ENCODE results near the gene DPEP2.
A peak's percentile ranks its signal among the peaks of the same experiment; 100 is the strongest.
"Not testable (repeated sequence)": the region's sequence is repeated elsewhere in the genome, so short reads cannot be mapped to it uniquely, and the experiment has no call there.

DPEP2 gene

GRCh38 chr16:68005211-68005610 lies 5.9 kb upstream of the DPEP2 start:
- DNase-seq, result no peak

GRCh38 chr16:68003031-68003430 lies 3.7 kb upstream of the DPEP2 start:
- DNase-seq, result no peak

GRCh38 chr16:68000450-68000849 lies 1.2 kb upstream of the DPEP2 start:
- DNase-seq, result no peak

- no peak for DNase-seq
Measured at GRCh38 chr16:67999985-68000384, 701 bp upstream of the DPEP2 start.

GRCh38 chr16:67998231-67998778 lies 979 bp downstream of the DPEP2 start:
- not testable (repeated sequence) for DNase-seq

- DNase-seq, result peak; percentile 80
Measured at GRCh38 chr16:67996666-67997065, 2.6 kb downstream of the DPEP2 start.

- DNase-seq, result peak; percentile 47
Measured at GRCh38 chr16:67995423-67995822, 3.9 kb downstream of the DPEP2 start.

GRCh38 chr16:67994040-67994408 lies 5.3 kb downstream of the DPEP2 start:
- DNase-seq, result peak; percentile 65

GRCh38 chr16:67993207-67994039 lies 5.9 kb downstream of the DPEP2 start:
- peak; percentile 92 for DNase-seq

GRCh38 chr16:67992661-67993206 lies 6.5 kb downstream of the DPEP2 start:
- DNase-seq, result no peak

GRCh38 chr16:67990018-67990386 lies 9.3 kb downstream of the DPEP2 start:
- DNase-seq, result no peak

GRCh38 chr16:67989322-67990017 lies 9.8 kb downstream of the DPEP2 start:
- no peak for DNase-seq

GRCh38 chr16:67988675-67989074 lies 10.6 kb downstream of the DPEP2 start:
- DNase-seq, result no peak

- DNase-seq, result no peak
Measured at GRCh38 chr16:67987460-67988160, 11.7 kb downstream of the DPEP2 start.

GRCh38 chr16:67986949-67987348 lies 12.3 kb downstream of the DPEP2 start:
- DNase-seq, result no peak

GRCh38 chr16:67982011-67982696 lies 17.1 kb downstream of the DPEP2 start:
- DNase-seq, result no peak

GRCh38 chr16:67979955-67980678 lies 19.2 kb downstream of the DPEP2 start, which contains the start of gene DPEP3:
DPEP3 (minus strand) TSS chr16:67980499; CDS start chr16:67980380, 119 bp downstream.
- DNase-seq, result peak; percentile 31

- DNase-seq, result no peak
Measured at GRCh38 chr16:67977469-67978227, 21.6 kb downstream of the DPEP2 start.

GRCh38 chr16:67977005-67977404 lies 22.3 kb downstream of the DPEP2 start:
- no peak for DNase-seq

GRCh38 chr16:67976205-67976604 lies 23.1 kb downstream of the DPEP2 start:
- no peak for DNase-seq
